Sigmoid colon (tissue), 7 donors: Measurements from ENCODE around the gene ANKRD27. TPM values are rescaled to one million over a fixed set of nuclear protein-coding genes. Genes with fewer than 3 reads are reported as not detected.

Source experiments
- DNase-seq: peaks from one replicate; pipeline ENCODE4 v3.0.0-alpha.2; 2019
- H3K27ac ChIP-seq, 4 donors: fragments of 200-600 bp; sonication (generic); one replicate each; pipeline ENCODE4 v1.5.1; 2016 to 2019; ENCODE audit warnings: mild to moderate bottlenecking in 1 of 4
- H3K27me3 ChIP-seq, 3 donors: fragments of 200-600 bp; sonication (generic); one replicate each; pipeline ENCODE4 v1.5.1; 2019; ENCODE audit warnings: mild to moderate bottlenecking in 1 of 3
- H3K36me3 ChIP-seq, 4 donors: fragments of 200-600 bp; sonication (generic); one replicate each; pipeline ENCODE4 v1.5.1; 2016 to 2019
- H3K4me1 ChIP-seq, 4 donors: fragments of 200-600 bp; sonication (generic); one replicate each; pipeline ENCODE4 v1.5.1; 2017 to 2019
- H3K4me3 ChIP-seq, 4 donors: fragments of 200-600 bp; sonication (generic); one replicate each; pipeline ENCODE4 v1.5.1; 2017 to 2019; ENCODE audit warnings: mild to moderate bottlenecking in 2 of 4, moderate library complexity in 1 of 4
- H3K9me3 ChIP-seq, 4 donors: fragments of 200-600 bp in 3 of 4; sonication (generic) in 3 of 4; one replicate each; pipeline versions ENCODE4 v1.5.1 to v1.6.1; 2013 to 2019
- EP300 ChIP-seq, 4 donors: sonication (generic); formaldehyde crosslinking; IDR thresholded peaks; one replicate each; pipeline ENCODE4 v1.6.1; 2017; ENCODE audit warnings: antibody characterized with exemption in 4 of 4
- POLR2A ChIP-seq, 2 donors: fragments of 450-650 bp; IDR thresholded peaks; one replicate each; pipeline ENCODE4 v1.6.1; 2016; ENCODE audit warnings: antibody characterized with exemption in 2 of 2, mild to moderate bottlenecking in 2 of 2, moderate library complexity in 2 of 2
- POLR2AphosphoS5 ChIP-seq, 4 donors: sonication (generic); formaldehyde crosslinking; IDR thresholded peaks; one replicate each; pipeline ENCODE4 v1.6.1; 2017; ENCODE audit warnings: antibody characterized with exemption in 4 of 4
- WGBS, 2 donors: extraction: QIAGEN DNeasy Blood & Tissue Kit; methylation state at CpG; one replicate each; pipeline ENCODE4 v1.1.7; 2013; 5-methylcytosine and 5-hydroxymethylcytosine counted together
- intact Hi-C: fragments of 100-400 bp; cut with DNase I; formaldehyde crosslinking; loops from one replicate; pipeline ENCODE4 v1.15.1; 2023
- polyA plus RNA-seq, 3 donors: library from polyadenylated mRNA; stranded (reverse); fragments of 200-250 nt; gene quantifications; one replicate each; pipeline ENCODE4 v1.2.3, GENCODE V29; 2013
- total RNA-seq, 4 donors: library from RNA; depleted of rRNA; stranded (reverse); fragments of >200 nt; gene quantifications; one replicate each; pipeline ENCODE4 v1.1.0, GENCODE V29; 2016
- TF ChIP-seq, protein P1 (sequence below), 4 experiments: fragments of 450-650 bp in 3 of 4; fragments of 200-600 bp in 1 of 4; IDR thresholded peaks; one replicate each; pipeline ENCODE4 v1.5.1; 2016 to 2019; ENCODE audit warnings: antibody characterized with exemption in 4 of 4, mild to moderate bottlenecking in 3 of 4, moderate library complexity in 2 of 4
- donor health status: healthy with polysubstance abuse.
- donor health status: Bipolar disorder and iron deficiency.
- donor health status: healthy.

The ANKRD27 gene
- total and polyA plus RNA-seq, 7 donors, result 13.8 to 48.5 (median 34.1) TPM

DNA sequence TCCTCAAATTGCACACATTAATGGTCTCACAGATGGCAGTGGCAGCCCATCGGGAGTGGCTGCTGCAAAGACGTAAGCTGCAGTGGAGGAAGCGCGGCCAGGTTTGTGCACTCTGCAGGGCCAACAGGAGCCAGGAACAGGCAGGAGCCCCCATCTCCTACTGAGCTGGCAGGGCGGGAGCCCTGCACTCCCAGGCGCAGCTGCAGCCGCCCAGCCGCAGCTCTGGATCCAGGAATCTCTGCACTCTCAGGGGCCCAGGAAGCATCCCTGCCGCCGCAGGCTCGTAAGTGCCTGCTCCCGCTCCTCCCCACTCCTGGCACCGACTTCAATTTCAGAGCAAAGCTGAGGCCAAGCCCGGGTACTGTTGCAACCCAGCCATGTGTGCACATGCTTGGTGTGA is 37.5 kb downstream of the ANKRD27 start:
- Histone ChIP-seq H3K27ac (no peak overlapping the region), H3K27me3 (no peaks in the 10 kb centered on the region), H3K36me3 (peaks cover 19 to 87% (median 51%) of the 10 kb centered on the region in 4 donors), H3K4me1 (no peaks in the 10 kb centered on the region), H3K9me3 (no peaks in the 10 kb centered on the region), H3K4me3 (no peak overlapping the region)
- no peak for TF ChIP-seq EP300 (IDR thresholded peaks at IDR 0.05)
- TF ChIP-seq POLR2A (IDR thresholded peaks at IDR 0.05), result no peak
- no peak for TF ChIP-seq POLR2AphosphoS5 (IDR thresholded peaks at IDR 0.05)
- TF ChIP-seq, protein P1, sequence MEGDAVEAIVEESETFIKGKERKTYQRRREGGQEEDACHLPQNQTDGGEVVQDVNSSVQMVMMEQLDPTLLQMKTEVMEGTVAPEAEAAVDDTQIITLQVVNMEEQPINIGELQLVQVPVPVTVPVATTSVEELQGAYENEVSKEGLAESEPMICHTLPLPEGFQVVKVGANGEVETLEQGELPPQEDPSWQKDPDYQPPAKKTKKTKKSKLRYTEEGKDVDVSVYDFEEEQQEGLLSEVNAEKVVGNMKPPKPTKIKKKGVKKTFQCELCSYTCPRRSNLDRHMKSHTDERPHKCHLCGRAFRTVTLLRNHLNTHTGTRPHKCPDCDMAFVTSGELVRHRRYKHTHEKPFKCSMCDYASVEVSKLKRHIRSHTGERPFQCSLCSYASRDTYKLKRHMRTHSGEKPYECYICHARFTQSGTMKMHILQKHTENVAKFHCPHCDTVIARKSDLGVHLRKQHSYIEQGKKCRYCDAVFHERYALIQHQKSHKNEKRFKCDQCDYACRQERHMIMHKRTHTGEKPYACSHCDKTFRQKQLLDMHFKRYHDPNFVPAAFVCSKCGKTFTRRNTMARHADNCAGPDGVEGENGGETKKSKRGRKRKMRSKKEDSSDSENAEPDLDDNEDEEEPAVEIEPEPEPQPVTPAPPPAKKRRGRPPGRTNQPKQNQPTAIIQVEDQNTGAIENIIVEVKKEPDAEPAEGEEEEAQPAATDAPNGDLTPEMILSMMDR (IDR thresholded peaks at IDR 0.05), result no peak
- intact Hi-C loops, result no loop called here
- DNase-seq, result no peak
- WGBS, 2 donors, result 90 to 96% methylated on average over 14 of the region's 14 CpGs

GRCh38 chr19:32631381-32631780 is 43.6 kb downstream of the ANKRD27 start:
- intact Hi-C loops, result no loop called here
- H3K9me3 ChIP-seq, result no peaks in the 10 kb centered on the region
- 95 to 97% methylated on average over 15 of the region's 15 CpGs for WGBS, 2 donors
- no peak for DNase-seq
- TF ChIP-seq EP300 (IDR thresholded peaks at IDR 0.05), result no peak
- no peak overlapping the region for H3K4me3 ChIP-seq
- no peaks in the 10 kb centered on the region for H3K27me3 ChIP-seq
- H3K36me3 ChIP-seq, result peaks cover 21 to 86% (median 47%) of the 10 kb centered on the region in 4 donors
- no peak overlapping the region for H3K27ac ChIP-seq
- no peaks in the 10 kb centered on the region for H3K4me1 ChIP-seq

DNA sequence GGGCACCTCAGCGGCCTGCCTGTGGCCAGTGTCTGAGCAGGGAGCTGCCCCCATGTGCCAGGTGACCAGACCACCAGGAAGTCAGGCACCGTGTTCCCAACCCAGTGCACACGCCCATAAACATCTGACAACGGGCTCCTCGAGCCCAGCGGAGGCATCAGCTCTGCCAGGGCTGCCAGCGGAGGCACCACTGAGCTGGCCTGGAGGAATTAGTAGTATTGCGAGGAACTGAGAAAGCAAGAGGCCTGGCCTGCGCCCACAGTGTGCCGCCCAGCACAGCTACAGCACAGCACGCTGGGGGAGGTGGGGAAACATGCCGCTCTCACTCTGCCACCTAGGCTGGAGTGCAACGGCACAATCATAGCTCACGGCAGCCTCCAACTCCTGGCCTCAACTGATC is 44.6 kb downstream of the ANKRD27 start:
- no peaks in the 10 kb centered on the region for H3K4me1 ChIP-seq
- no peaks in the 10 kb centered on the region for H3K27me3 ChIP-seq
- DNase-seq, result no peak
- peaks cover 21 to 86% (median 45%) of the 10 kb centered on the region in 4 donors for H3K36me3 ChIP-seq
- intact Hi-C loops, result no loop called here
- no peaks in the 10 kb centered on the region for H3K9me3 ChIP-seq
- no peak for TF ChIP-seq POLR2A (IDR thresholded peaks at IDR 0.05)
- no peak for TF ChIP-seq EP300 (IDR thresholded peaks at IDR 0.05)
- TF ChIP-seq, protein P1 (IDR thresholded peaks at IDR 0.05), result no peak
- TF ChIP-seq POLR2AphosphoS5 (IDR thresholded peaks at IDR 0.05), result no peak
- WGBS, 2 donors, result 81 to 86% methylated on average over 14 of the region's 14 CpGs
- no peak overlapping the region for H3K27ac ChIP-seq
- H3K4me3 ChIP-seq, result no peak overlapping the region

DNA sequence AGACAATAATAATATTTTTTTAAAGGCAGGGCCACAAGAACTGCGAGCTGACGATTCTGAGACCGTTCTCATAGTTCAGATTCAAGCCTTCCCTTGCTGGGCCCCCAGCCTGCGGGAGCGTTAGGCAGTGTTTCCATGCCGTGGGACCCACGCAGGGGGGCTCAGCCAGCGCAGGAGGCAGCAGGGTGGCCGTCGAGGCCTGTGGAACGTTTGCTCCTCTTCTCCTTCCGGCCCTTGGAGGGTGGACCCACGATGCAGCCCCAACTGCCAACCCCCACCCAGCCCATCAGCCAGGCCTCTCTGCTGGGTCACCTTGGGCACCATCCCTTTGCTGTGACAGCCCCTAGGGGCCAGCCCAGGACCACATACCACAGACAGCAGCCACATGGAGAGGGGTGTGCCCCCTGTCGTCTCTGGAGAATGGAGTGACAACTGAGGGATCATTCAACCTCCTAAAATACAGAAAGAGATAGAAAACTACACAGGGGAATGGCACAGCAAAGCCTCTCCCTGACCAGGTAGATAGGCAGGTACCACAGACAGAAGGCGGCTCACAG is 47.2 kb downstream of the ANKRD27 start:
- Histone ChIP-seq H3K4me3 (no peak overlapping the region), H3K4me1 (no peaks in the 10 kb centered on the region), H3K9me3 (no peaks in the 10 kb centered on the region), H3K27me3 (no peaks in the 10 kb centered on the region), H3K27ac (no peak overlapping the region), H3K36me3 (peaks cover 21 to 97% (median 58%) of the 10 kb centered on the region in 4 donors)
- no peak for DNase-seq
- intact Hi-C loops, result no loop called here
- no peak for TF ChIP-seq EP300 (IDR thresholded peaks at IDR 0.05)
- TF ChIP-seq, protein P1 (IDR thresholded peaks at IDR 0.05), result no peak
- no peak for TF ChIP-seq POLR2A (IDR thresholded peaks at IDR 0.05)
- TF ChIP-seq POLR2AphosphoS5 (IDR thresholded peaks at IDR 0.05), result no peak
- 91% methylated on average over 15 of the region's 15 CpGs for WGBS, 2 donors

DNA sequence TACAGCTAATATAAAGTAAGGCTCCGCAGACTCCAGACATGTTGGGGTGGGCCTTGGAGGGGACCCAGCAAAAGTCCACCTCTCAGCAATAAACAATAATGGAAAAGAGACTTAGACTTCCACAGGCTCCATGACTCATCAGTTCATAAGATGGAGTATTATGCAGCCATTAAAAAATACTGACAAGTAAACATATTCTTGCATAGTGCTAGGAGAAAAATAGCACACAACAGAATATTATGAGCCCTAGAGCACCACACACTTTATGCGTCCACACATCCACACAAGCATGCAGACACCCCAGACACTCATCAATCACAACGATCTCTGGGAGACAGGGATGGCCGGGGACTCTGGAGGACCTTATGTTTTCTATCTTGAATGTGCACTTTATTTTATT is 48.0 kb downstream of the ANKRD27 start:
- no peaks in the 10 kb centered on the region for H3K9me3 ChIP-seq
- no peaks in the 10 kb centered on the region for H3K4me1 ChIP-seq
- no peak for DNase-seq
- H3K4me3 ChIP-seq, result no peak overlapping the region
- 98% methylated on average over 4 of the region's 4 CpGs for WGBS, 2 donors
- H3K27me3 ChIP-seq, result no peaks in the 10 kb centered on the region
- peaks cover 21 to 97% (median 61%) of the 10 kb centered on the region in 4 donors for H3K36me3 ChIP-seq
- TF ChIP-seq POLR2A (IDR thresholded peaks at IDR 0.05) (no peak), POLR2AphosphoS5 (IDR thresholded peaks at IDR 0.05) (no peak), EP300 (IDR thresholded peaks at IDR 0.05) (no peak)
- TF ChIP-seq, protein P1 (IDR thresholded peaks at IDR 0.05), result no peak
- intact Hi-C loops, result no loop called here
- no peak overlapping the region for H3K27ac ChIP-seq
